Nucleus accumbens (tissue), 56 donors: ENCODE results near the gene SCARF2.
"Not testable (repeated sequence)": the region's sequence is repeated elsewhere in the genome, so short reads cannot be mapped to it uniquely, and the experiment has no call there.

ENCODE experiments used
- DNase-seq, 56 donors: peaks; one replicate each; lab custom pipeline; 2025; lab: John Stamatoyannopoulos, UW

Gene SCARF2

DNA sequence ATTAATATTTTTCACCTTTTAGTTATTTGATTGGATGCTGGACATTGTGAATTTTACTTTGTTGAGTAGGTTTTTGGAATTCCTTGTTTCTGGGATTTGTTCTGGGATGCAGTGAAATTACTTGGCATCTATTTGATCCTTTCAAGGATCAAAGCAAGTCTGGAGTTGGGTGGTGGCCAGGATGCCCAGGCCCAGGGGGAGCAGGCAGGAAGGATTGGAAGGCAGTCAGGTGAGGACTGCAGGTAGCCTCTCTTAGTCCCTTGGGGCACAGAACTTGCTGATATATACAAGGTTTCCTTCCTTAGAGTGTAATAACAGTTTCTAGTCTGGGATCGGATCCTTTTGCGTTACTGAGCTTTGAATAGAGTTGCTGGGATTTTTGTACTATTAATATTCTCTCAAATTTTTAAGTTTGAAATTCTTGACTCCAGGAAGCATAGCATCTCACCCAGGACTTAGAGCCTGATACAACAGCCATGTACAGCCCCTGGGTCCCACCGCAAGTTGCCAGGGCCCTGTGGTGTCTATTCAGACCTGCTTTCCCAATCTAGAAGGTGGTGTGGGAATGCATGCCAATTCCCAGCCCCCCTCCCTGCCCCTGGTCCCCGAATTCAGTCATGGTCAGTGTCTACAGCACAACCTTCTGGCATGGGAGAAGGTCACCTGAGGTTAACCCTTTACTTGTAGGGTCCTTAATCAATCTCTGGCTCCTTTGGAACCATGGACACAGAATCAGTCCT lies 37.6 kb downstream of the SCARF2 start:
- no peak for DNase-seq

DNA sequence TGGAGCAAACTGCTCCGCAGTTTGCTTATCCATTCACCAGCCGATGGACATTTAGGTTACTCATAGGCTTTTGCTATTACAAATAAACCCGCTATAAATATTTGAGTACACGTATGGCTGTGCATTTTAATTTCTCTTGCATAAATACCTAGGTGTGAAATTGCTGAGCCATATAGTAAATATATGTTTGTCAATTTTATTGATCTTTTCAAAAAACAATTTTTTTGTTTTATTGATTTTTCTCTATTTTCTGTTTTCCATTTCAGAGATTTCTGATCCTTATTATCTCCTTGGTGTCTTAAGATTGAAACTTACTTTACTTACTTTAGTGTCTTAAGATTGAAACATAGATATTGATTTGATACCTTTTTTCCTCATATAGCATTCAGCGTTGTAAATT lies 39.2 kb downstream of the SCARF2 start:
- DNase-seq: no peak

DNA sequence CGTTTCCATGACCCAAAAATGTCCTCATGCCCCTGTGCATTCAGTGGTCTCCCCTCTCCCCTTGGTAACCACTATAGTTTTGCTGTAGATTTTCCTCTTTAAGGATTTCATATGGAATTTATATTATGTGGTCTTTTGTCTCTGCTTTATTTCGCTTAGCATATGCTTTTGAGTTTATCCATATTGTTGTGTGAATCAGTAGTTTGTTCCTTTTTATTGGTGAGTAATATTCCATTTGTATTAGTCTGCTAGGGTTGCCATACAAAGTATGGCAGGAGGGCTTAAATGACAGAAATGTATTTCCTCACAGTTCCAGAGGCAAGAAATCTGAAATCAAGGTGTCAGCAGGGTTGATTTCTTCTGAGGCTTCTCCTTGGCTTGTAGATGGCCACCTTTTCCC lies 40.1 kb downstream of the SCARF2 start:
- no peak for DNase-seq

DNA sequence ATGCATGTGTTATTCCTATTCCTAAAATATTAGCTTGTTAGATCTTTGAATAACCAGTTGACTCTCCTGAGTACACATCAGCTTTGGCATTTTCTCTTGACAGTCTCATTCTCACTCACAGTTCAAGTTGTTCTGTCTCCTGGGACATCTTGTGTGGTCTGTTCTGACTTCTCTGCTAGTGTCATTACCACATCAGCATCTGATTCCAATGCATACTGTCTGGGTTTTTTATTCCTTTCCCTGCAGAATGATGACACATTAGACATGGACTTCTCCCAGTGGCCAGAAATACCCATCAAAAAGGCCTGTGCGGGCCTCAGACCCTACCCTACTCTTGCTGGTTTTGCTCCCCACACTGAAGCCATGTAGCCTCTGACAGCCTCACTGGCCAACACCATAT lies 41.0 kb downstream of the SCARF2 start:
- no peak for DNase-seq

DNA sequence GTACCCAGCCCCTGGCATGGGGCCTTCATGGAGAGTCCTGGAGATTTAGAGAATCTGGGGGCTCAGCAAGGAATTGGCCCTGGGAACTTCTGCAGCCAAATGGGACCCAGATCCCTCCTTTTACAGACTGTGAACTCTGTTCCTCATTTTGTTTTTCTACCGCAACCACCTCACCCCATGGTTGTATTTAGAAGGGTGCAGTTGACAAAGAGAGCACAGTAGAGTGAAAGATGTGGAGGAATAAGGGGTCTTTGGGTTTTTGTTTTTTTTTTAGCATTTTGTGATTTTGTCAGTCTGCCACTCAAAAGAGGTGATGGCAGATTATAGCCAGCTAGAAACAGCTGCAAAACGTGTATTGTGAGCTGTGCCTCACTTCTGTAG lies 41.7 kb downstream of the SCARF2 start:
- no peak for DNase-seq

DNA sequence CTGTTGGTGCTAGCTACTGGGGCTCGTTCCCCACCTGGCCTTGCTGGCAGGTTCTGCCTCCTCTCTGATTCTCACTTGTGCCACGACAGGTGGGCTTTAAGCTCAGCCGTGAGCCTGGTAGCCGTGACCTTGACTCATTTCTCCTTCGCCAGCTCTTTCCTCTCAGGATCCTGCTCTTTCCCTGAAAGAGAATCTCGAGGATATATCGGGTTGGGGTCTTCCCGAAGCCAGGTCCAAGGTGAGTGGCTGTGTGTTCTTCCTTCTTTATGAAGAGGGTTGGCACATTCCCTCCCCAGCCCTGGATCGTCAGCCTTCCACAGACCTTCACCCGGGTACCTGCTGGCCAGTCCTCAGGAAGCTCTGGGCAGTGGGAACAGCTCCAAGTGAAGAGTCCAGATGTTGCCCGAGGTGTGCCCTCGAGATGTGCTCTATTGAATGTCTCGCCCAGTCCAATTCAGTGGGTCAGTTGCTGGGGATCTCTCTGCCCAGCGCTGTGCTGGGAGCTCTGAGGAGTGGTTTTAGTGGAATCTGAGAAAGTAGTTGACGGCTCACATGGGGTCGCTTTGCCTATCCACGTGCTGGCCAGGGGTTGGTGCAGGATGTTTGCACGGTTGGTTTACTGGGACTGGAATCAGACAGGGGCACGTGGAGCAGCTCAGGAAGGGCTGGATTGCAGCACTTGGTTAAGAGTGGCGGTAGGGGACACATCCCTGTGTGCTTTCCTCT lies 42.3 kb downstream of the SCARF2 start:
- DNase-seq: no peak

DNA sequence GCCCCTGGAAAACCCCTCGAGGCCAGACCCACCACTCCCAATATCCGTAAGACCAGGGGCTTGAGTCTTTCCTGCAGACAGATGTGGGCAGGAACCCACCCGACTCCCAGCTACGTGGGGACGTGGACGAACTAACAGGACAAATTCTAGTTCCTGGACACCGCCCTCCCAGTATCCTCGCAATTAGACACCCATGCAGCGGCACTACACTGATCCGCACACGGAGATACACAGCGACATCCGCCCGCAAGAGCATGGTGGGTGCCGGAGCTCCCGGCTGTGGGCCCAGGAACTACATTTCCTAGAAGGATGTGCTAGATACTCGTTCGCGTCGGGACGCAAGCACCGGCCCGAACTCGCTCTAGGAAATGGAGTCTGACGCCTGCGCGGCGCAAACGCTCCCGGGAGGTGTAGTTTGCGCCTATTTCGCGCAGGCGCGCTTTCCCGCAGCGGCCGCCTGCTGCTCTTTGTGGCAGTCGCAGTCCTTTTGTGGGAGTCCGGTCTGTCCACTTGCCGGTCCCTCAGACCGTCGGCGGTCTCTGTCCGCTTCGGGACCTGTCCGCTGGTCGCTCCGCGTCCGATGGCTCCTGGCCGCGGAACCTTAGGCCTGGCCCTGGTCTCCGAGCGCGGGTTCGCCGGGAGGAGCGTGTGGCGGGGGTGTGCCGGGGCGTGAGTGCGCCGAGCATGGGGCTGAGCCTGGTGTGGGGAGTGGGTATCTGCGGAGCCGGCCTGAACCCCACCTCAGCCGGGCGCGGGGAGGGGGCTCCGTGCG lies 43.7 kb downstream of the SCARF2 start, which contains the start of gene ZNF74:
ZNF74 (plus strand) TSS at position 447 of the 772 bp plus-strand sequence. CDS start 478 bp downstream, outside the sequence.
- peak; percentile 20 to 94 (median 85) for DNase-seq

DNA sequence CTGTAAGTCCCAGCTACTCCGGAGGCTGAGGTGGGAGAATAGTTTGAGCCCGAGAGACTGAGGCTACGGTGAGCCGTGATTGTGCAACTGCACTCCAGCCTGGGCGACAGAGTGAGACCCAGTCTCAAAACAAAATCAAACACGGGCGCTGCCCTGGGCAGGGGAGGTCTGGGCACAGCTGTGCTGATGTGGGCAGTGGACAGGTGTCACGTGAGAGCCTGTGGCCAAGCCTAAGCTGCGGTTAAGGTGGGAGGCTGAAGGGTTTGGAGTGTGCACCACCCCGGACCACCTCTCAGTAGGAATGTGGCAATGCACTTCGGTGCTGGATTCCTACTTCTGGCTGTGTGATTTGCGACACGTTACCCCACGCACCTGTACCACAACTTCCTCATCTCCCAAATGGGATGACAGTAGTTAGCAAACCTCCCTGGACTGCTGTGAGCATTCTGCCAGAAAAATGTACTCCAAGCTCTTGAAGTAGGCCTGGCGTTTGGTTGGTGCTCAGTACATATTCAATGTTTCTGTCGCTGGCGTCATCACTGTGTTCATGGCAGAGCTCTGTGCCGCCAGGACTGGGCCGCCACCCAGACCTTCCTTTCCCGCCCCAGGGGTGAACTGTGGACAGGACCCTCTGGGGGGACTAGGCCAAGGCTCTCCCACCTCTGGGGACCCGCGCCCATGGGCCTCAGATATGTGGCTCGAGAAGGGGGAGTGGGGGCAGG lies 44.5 kb downstream of the SCARF2 start:
- DNase-seq: peak in 1 of 56 donors; percentile 5

DNA sequence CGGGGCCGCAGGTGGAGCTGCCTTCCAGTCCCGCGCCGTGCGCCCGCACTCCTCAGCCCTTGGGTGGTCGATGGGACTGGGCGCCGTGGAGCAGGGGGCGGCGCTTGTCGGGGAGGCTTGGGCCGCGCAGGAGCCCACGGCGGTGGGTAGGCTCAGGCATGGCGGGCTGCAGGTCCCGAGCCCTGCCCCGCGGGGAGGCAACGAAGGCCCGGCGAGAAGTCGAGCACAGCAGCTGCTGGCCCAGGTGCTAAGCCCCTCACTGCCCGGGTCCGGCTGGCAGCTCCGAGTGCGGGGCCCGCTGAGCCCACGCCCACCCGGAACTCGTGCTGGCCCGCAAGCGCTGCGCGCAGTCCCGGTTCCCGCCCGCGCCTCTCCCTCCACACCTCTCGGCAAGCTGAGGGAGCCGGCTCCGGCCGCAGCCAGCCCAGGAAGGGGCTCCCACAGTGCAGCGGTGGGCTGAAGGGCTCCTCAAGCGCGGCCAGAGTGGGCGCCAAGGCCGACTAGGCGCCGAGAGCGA lies 45.2 kb downstream of the SCARF2 start:
- DNase-seq: not testable (repeated sequence)

DNA sequence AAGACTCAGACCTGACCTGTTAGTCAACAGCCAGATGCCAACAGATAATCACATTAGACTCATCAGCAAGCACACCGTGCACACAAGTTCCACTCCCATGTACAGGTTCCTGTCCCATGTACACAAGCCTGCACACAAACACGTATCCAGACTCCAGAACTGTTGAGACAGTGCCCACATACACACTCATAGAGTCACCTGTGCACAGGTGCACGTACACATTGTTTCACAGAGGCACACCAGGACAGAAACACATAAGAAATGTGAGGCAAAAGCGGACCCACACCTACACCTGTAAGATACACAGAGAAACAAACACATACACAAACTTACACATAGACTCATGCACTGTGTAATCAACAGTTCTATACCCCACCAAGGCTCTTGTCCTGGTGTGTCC lies 46.4 kb downstream of the SCARF2 start:
- DNase-seq: no peak

DNA sequence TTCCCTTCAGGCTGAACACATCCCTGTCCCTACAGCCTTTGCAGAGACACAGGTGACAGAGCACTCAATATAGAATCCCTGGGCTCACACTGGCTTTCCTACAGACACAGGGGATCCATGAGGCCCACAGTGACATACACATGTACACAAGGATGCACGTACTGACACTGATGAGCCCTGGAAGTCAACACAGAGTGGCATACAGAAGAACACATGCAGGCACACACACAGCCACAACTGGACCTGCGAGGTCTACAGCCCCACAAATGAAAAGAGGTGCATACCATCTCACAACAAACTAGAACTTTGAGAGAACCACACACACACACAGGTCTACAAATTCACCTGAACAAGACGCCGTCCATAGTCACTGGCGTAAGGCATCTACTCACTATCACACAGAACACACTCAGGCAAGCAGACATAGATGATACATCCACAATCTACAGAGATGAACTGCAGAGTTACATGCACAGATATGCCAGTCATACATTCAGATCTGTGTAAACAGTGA lies 47.2 kb downstream of the SCARF2 start:
- DNase-seq: no peak

DNA sequence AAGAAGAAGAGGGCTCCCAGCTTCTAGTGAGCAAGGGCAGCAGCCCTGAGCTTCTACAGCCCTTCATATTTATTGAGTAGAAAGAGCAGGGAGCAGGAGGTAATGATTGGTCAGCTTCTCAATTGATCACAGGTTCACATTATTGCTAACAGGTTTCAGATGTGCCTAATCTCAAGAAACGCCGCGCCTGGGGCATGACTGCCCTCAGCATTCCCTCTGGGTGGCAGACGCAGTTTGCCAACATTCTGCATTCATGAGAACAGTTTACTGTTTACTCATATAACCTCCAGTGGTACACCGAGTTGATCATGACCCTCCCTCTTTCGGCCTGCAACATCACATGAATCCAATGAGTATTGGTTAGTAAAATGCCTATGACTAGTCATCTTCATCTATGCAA lies 48.3 kb downstream of the SCARF2 start:
- no peak for DNase-seq

DNA sequence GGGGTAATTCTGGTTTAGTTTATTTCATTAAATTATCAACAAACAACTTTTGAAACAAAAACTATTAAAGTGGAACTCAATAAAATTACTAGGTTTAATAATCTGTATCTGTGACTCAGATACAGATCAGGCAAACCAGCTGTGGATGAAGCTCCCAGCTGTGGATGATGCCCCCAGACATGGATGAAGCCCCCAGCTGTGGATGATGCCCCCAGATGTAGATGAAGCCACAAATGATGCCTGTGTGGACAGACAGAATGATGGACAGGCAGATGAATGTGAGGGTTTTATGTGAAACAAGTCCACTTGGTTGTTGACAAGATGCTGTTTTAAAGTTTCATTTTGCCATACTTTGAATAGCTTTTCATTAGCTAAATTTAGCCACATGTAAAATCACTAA lies 49.4 kb downstream of the SCARF2 start:
- DNase-seq: no peak

DNA sequence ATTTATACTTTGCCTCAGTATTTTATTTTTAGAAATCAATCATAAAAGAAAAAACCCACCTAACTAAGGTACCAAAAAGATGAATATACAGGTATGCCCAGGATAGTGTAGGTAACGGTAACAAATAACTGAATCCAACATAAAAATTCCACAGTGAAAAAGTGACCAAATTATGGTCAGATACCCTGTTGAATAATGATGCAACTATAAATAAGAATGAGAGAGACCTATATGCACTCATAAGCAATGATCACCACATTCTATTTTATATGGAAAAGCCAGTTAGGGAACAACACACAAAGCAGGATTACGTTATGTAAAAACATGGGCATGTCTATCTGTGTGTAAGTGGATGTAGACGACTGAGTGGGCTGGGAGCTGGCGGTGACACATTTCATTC lies 50.7 kb downstream of the SCARF2 start:
- DNase-seq: no peak

DNA sequence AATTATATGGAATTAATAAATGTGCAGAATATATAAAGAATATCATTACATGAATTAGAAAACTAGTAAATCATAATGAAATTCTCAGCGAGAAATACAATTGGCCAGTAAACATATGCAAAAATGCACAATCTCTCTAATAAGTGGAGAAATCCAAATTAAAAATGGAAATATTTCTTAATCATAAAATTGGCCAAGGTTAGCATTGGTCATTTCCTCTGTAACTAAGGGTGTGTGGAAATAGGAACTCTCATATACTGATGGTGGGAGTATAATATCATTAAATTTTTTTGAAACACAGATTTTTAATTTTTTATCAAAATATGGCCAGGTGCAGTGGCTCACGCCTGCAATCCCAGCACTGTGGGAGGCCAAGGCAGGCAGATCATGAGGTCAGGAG lies 51.3 kb downstream of the SCARF2 start:
- no peak for DNase-seq

DNA sequence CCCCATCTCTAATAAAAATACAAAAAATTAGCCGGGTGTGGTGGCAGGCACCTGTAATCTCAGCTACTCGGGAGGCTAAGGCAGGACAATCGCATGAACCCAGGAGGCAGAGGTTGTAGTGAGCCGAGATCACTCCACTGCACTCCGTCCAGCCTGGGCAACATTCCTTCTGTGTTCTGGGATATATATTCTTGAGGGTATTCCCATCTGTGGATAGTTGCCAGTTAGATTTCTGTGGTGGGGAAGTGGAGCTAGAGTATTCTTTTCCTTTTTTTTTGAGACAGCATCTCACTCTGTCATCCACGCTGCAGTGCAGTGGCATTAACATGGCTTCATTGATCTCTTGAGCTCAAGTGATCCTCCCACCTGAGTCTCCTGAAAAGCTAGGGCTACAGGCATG lies 52.8 kb downstream of the SCARF2 start:
- no peak for DNase-seq

DNA sequence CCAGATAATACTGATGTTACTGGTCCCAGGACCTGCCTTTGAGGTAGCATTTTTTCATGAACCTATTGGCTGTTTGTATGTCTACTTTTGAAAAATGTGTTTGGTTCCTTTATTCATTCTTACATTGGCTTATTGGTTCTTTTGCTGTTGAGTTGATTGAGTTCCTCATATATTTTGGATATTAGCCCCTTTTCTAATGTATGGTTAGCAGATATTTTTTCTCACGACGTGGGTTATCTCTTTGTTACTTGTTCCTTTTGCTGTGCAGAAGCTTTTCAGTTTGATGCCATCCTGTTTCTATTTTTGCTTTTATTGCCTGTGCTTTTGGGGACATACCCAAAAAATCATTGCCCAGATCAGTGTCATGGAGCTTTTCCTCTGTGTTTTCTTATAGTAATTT lies 53.5 kb downstream of the SCARF2 start:
- DNase-seq: no peak

DNA sequence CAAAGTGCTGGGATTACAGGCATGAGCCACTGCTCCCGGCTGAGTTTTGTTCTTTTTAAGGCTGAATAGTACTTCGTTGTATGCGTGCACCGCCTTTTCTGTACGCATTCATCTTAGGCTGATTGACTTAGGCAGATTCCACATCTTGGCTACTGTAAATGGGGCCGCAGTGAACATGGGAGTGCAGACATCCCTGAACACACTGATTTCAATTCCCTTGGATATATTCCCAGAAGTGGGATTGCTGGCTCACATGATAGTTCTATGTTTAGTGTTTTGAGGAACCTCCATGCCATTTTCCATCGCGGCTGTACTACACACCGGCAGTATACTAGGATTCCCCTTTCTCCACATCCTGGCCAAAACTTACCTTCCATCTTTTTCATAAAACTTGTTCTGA lies 54.1 kb downstream of the SCARF2 start:
- no peak for DNase-seq

DNA sequence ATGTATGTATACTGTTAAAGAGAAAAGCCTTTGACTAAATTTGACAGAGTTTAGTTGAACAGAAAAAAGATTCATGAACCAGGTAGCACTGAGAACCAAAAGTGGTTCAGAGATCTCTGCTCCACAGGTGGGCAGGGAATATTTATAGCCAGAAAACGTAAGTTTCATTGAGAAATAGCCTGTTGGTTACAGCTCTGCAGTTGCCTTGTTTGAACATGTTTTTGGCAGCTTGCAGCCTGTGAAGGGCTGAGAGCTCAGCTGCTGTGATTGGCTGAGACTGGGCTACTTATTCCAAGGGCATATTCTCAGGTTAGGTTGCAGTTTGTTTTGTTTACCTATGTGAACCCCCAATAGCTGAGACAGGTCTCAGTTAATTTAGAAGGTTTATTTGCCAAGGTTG lies 57.1 kb downstream of the SCARF2 start:
- DNase-seq: no peak

DNA sequence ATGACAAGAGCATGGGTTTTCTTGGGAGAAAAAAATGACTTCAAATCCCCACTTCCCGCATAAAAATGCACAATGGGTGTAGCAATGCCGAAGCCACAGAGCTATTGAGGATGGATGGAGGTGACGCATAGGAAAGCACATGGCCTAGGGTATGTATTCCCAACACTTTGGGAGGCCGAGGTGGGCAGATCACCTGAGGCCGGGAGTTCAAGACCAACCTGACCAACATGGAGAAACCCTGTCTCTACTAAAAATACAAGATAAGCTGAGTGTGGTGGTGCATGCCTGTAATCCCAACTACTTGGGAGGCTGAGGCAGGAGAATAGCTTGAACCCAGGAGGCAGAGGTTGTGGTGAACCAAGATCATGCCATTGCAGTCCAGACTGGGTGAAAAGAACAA lies 58.9 kb downstream of the SCARF2 start:
- not testable (repeated sequence) for DNase-seq
